GM23338 (cell line): Measurements from ENCODE around the gene NCSTN. TPM values are rescaled to one million over a fixed set of nuclear protein-coding genes. Genes with fewer than 3 reads are reported as not detected.

Source experiments
- ATAC-seq: fragments of 200-7000 bp; cut with Tn5 transposase; 3 replicates; pipeline ENCODE4 v1.9.1; 2020
- DNase-seq: peaks from one replicate; pipeline ENCODE4 v3.0.0-alpha.2; 2015; ENCODE audit warnings: low spot score
- H2AFZ ChIP-seq: fragments of 200-600 bp; sonication (generic); 2 replicates; pipeline ENCODE4 v1.8.0; 2016; ENCODE audit warnings: antibody characterized with exemption, mild to moderate bottlenecking, moderate library complexity
- H3F3A ChIP-seq: fragments of 200-600 bp; sonication (generic); replicated peaks from 2 replicates; pipeline ENCODE4 v1.8.0; 2017; ENCODE audit warnings: antibody characterized with exemption, mixed run types, low read depth
- H3K27ac ChIP-seq: fragments of 200-600 bp; sonication (generic); 2 replicates; pipeline ENCODE4 v1.6.1; 2016; ENCODE audit warnings: low read depth
- H3K27me3 ChIP-seq: fragments of 200-600 bp; sonication (generic); 2 replicates; pipeline ENCODE4 v1.8.0; 2016; ENCODE audit warnings: mild to moderate bottlenecking, mixed run types, moderate library complexity; ENCODE audit not compliant: insufficient read depth
- H3K36me3 ChIP-seq: fragments of 200-600 bp; sonication (generic); 2 replicates; pipeline ENCODE4 v1.8.0; 2016; ENCODE audit warnings: mild to moderate bottlenecking; ENCODE audit not compliant: insufficient read depth
- H3K4me1 ChIP-seq: fragments of 200-600 bp; sonication (generic); 2 replicates; pipeline ENCODE4 v1.8.0; 2016; ENCODE audit warnings: mild to moderate bottlenecking, moderate library complexity; ENCODE audit not compliant: insufficient read depth
- H3K4me2 ChIP-seq: fragments of 200-600 bp; sonication (generic); 2 replicates; pipeline ENCODE4 v1.7.1; 2017; ENCODE audit warnings: mixed run types
- H3K4me3 ChIP-seq: fragments of 200-600 bp; sonication (generic); 2 replicates; pipeline ENCODE4 v1.6.1; 2016; ENCODE audit warnings: mixed run types
- H3K79me2 ChIP-seq: fragments of 200-600 bp; sonication (generic); replicated peaks from 2 replicates; pipeline ENCODE4 v1.8.0; 2017; ENCODE audit warnings: mild to moderate bottlenecking; ENCODE audit not compliant: insufficient read depth
- H3K9me2 ChIP-seq: fragments of 200-600 bp; sonication (generic); 2 replicates; pipeline ENCODE4 v1.8.0; 2017; ENCODE audit not compliant: insufficient read depth
- H4K20me1 ChIP-seq: fragments of 200-600 bp; sonication (generic); replicated peaks from 2 replicates; pipeline ENCODE4 v1.8.0; 2017; ENCODE audit warnings: mild to moderate bottlenecking; ENCODE audit not compliant: insufficient read depth
- H3K27ac Mint-ChIP-seq: 2 replicates; pipeline ENCODE4 v1.8.0; 2020; ENCODE audit warnings: inconsistent platforms, mild to moderate bottlenecking, moderate library complexity, mixed read lengths
- H3K27me3 Mint-ChIP-seq: 3 replicates; pipeline ENCODE4 v1.8.0; 2022; ENCODE audit warnings: low read depth, mild to moderate bottlenecking, moderate library complexity, mixed read lengths, inconsistent platforms; ENCODE audit not compliant: insufficient read depth, poor library complexity
- H3K36me3 Mint-ChIP-seq: 3 replicates; pipeline ENCODE4 v1.8.0; 2021; ENCODE audit warnings: low read depth, mild to moderate bottlenecking, inconsistent platforms, moderate library complexity, mixed read lengths
- H3K4me1 Mint-ChIP-seq: 3 replicates; pipeline ENCODE4 v1.8.0; 2020; ENCODE audit warnings: mild to moderate bottlenecking, inconsistent platforms, mixed read lengths
- H3K4me3 Mint-ChIP-seq: 3 replicates; pipeline ENCODE4 v1.8.0; 2021; ENCODE audit warnings: moderate library complexity, mild to moderate bottlenecking, inconsistent platforms, mixed read lengths
- H3K9me3 Mint-ChIP-seq: 3 replicates; pipeline ENCODE4 v1.8.0; 2020; ENCODE audit warnings: moderate library complexity, mild to moderate bottlenecking, inconsistent platforms, mixed read lengths
- CREB1 ChIP-seq: fragments of 250-450 bp; sonication (Bioruptor Pico); IDR thresholded peaks from 2 replicates; pipeline ENCODE4 v1.5.0; 2020; ENCODE audit warnings: low read depth, mild to moderate bottlenecking, moderate library complexity
- EZH2 ChIP-seq: fragments of 200-600 bp; sonication (generic); IDR thresholded peaks from one replicate; pipeline ENCODE4 v1.8.0; 2017; ENCODE audit warnings: antibody characterized with exemption, mild to moderate bottlenecking, low read depth; ENCODE audit not compliant: unreplicated experiment
- EZH2phosphoT487 ChIP-seq: fragments of 200-600 bp; sonication (generic); IDR thresholded peaks from one replicate; pipeline ENCODE4 v1.8.1; 2018; ENCODE audit warnings: antibody characterized with exemption; ENCODE audit not compliant: unreplicated experiment
- JUNB ChIP-seq: IDR thresholded peaks from one replicate; pipeline ENCODE4 v1.6.1; 2016; ENCODE audit warnings: antibody characterized with exemption; ENCODE audit not compliant: unreplicated experiment
- POLR2AphosphoS5 ChIP-seq: IDR thresholded peaks from 2 replicates; pipeline ENCODE4 v1.6.1; 2016; ENCODE audit warnings: antibody characterized with exemption, low read depth
- STAT1 ChIP-seq: IDR thresholded peaks from one replicate; pipeline ENCODE4 v1.6.1; 2016; ENCODE audit warnings: antibody characterized with exemption; ENCODE audit not compliant: unreplicated experiment
- polyA plus RNA-seq: library from polyadenylated mRNA; unstranded; fragments of >200 nt; fragmentation: Nextera tagmentation; extraction: Ambion mirVana; gene quantifications from 2 replicates; pipeline ENCODE4 v1.2.1, GENCODE V29; 2016
- total RNA-seq: library from RNA; depleted of rRNA; stranded (reverse); fragments of >200 nt; shearing (Covaris generic); gene quantifications from 2 replicates; pipeline ENCODE4 v1.2.3, GENCODE V29; 2014
- TF ChIP-seq, protein P1 (sequence below), 2 experiments: fragments of 200-600 bp in 1 of 2; sonication (generic) in 1 of 2; conservative IDR thresholded peaks; 2 replicates each; pipeline versions ENCODE4 v1.5.1 to v1.6.1; 2016 to 2017; ENCODE audit warnings: antibody characterized with exemption in 2 of 2, low read depth in 2 of 2, mild to moderate bottlenecking in 2 of 2, moderate library complexity in 1 of 2
- TF ChIP-seq, protein P2 (sequence below): IDR thresholded peaks from 2 replicates; pipeline ENCODE4 v1.6.1; 2016; ENCODE audit warnings: antibody characterized with exemption
- TF ChIP-seq, protein P3 (sequence below): IDR thresholded peaks from one replicate; pipeline ENCODE4 v1.6.1; 2018; ENCODE audit warnings: antibody characterized with exemption; ENCODE audit not compliant: unreplicated experiment

NCSTN gene
- total and polyA plus RNA-seq, 2 experiments from 2014 or later = 36.0 to 45.9 TPM

DNA sequence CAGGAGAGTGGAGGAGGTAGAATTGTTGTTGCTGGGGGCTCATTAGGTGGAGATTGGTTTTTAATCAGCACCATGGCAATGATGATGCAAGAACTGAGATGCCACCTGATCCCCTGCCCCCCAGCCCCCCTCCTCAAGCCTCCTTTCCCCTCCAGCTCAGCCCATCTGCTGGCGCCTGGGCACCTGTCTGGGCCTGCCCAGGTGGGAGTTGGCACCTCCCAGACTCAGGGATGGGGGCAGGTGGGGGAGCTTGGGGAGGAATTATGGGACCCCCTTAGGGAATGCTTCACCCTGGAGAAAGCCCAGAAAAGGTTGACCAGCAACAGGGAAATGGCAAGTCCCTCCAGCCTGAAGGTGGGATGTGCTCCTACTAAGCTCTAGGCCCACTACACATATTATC lies 22.1 kb downstream of the NCSTN start (continued):
- TF ChIP-seq, protein P1, sequence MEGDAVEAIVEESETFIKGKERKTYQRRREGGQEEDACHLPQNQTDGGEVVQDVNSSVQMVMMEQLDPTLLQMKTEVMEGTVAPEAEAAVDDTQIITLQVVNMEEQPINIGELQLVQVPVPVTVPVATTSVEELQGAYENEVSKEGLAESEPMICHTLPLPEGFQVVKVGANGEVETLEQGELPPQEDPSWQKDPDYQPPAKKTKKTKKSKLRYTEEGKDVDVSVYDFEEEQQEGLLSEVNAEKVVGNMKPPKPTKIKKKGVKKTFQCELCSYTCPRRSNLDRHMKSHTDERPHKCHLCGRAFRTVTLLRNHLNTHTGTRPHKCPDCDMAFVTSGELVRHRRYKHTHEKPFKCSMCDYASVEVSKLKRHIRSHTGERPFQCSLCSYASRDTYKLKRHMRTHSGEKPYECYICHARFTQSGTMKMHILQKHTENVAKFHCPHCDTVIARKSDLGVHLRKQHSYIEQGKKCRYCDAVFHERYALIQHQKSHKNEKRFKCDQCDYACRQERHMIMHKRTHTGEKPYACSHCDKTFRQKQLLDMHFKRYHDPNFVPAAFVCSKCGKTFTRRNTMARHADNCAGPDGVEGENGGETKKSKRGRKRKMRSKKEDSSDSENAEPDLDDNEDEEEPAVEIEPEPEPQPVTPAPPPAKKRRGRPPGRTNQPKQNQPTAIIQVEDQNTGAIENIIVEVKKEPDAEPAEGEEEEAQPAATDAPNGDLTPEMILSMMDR (conservative IDR thresholded peaks at IDR 0.05; ENCODE audit: low read depth in 2 of 2) = no peak
- TF ChIP-seq CREB1 (no peak), STAT1 (no peak), EZH2phosphoT487 (no peak), JUNB (no peak)

DNA sequence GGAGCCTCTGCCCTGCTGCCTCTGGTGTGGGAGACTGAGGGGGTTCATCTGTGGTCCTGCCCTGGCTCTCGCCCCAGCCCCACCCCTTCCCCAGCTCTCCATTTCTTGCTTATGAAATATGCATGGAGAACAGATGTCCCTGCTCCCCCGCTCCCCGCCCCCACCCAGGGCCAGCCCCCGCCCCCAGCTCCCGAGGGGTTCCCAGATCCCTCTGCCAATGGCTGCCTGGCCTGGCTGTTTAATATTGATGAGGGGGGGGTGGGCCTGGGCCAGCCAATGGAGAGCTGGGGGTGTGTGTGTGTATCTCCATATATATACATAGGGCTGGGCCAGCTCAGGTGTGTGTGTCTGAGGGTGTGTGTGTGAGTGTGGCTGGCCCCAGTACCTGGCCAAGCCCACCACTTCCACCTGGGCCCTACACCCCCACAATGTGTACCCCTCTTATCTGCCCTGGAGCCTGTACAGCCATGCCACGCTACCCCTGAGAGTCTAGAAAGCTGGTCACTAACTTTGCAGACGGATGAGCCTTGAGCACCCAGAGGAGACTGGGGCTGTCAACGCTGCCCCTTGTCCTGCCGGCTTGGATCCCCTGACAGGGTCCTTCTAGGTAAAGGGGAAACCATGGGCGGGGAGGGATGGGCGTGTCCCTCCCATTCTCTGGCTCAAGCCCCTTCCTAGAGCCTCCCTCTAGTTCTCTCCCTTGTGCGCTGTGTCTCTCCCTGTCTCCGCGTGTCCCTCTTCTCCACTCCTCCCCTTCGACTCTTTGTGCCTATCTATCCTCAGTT lies 23.7 kb downstream of the NCSTN start, which contains the start of gene NHLH1:
NHLH1 (plus strand) TSS at position 341 of the 785 bp plus-strand sequence. CDS start 3,661 bp downstream, outside the sequence.
- no peaks in the 10 kb centered on the region for H3K9me2 ChIP-seq
- Mint-ChIP-seq H3K27me3 (peaks cover 13% of the 10 kb centered on the region), H3K27ac (peak within 1 kb of the TSS; percentile 53), H3K36me3 (no peaks in the 10 kb centered on the region; the same call in 2 of the 3 replicates), H3K4me1 (peaks cover 56% of the 10 kb centered on the region), H3K4me3 (no peak within 1 kb of the TSS), H3K9me3 (no peaks in the 10 kb centered on the region)
- ATAC-seq (peak; percentile 65), DNase-seq (peak; percentile 51)
- H3K4me1 ChIP-seq = peaks cover 26% of the 10 kb centered on the region
- H2AFZ ChIP-seq = no peak within 1 kb of the TSS
- H3K4me2 ChIP-seq = no peak within 1 kb of the TSS; the same call in 1 of the 2 replicates
- no peak within 1 kb of the TSS for H3K27ac ChIP-seq
- TF ChIP-seq CREB1 = no peak
- no peak for TF ChIP-seq STAT1
- TF ChIP-seq POLR2AphosphoS5 = no peak
- TF ChIP-seq, protein P2, sequence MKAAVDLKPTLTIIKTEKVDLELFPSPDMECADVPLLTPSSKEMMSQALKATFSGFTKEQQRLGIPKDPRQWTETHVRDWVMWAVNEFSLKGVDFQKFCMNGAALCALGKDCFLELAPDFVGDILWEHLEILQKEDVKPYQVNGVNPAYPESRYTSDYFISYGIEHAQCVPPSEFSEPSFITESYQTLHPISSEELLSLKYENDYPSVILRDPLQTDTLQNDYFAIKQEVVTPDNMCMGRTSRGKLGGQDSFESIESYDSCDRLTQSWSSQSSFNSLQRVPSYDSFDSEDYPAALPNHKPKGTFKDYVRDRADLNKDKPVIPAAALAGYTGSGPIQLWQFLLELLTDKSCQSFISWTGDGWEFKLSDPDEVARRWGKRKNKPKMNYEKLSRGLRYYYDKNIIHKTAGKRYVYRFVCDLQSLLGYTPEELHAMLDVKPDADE = no peak
- TF ChIP-seq, protein P3, sequence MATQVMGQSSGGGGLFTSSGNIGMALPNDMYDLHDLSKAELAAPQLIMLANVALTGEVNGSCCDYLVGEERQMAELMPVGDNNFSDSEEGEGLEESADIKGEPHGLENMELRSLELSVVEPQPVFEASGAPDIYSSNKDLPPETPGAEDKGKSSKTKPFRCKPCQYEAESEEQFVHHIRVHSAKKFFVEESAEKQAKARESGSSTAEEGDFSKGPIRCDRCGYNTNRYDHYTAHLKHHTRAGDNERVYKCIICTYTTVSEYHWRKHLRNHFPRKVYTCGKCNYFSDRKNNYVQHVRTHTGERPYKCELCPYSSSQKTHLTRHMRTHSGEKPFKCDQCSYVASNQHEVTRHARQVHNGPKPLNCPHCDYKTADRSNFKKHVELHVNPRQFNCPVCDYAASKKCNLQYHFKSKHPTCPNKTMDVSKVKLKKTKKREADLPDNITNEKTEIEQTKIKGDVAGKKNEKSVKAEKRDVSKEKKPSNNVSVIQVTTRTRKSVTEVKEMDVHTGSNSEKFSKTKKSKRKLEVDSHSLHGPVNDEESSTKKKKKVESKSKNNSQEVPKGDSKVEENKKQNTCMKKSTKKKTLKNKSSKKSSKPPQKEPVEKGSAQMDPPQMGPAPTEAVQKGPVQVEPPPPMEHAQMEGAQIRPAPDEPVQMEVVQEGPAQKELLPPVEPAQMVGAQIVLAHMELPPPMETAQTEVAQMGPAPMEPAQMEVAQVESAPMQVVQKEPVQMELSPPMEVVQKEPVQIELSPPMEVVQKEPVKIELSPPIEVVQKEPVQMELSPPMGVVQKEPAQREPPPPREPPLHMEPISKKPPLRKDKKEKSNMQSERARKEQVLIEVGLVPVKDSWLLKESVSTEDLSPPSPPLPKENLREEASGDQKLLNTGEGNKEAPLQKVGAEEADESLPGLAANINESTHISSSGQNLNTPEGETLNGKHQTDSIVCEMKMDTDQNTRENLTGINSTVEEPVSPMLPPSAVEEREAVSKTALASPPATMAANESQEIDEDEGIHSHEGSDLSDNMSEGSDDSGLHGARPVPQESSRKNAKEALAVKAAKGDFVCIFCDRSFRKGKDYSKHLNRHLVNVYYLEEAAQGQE = no peak
- TF ChIP-seq EZH2 = no peak
- TF ChIP-seq, protein P1 (conservative IDR thresholded peaks at IDR 0.05; ENCODE audit: low read depth in 2 of 2) = no peak
- no peak for TF ChIP-seq EZH2phosphoT487
- H3F3A ChIP-seq = 0 out of 2 replicates have a peak, but pooled peaks cover 3% of the 10 kb centered on the region
- H3K36me3 ChIP-seq = no peaks in the 10 kb centered on the region
- no peak within 1 kb of the TSS for H3K4me3 ChIP-seq
- H3K27me3 ChIP-seq = no peaks in the 10 kb centered on the region
- no peaks in the 10 kb centered on the region for H3K79me2 ChIP-seq
- H4K20me1 ChIP-seq = no peaks in the 10 kb centered on the region; the same call in 1 of the 2 replicates
